CD14-positive monocyte (primary cell): Measurements from ENCODE around the gene HEXB. TPM values are rescaled to one million over a fixed set of nuclear protein-coding genes. Genes with fewer than 3 reads are reported as not detected.

Experiments
- DNase-seq, 3 donors: peaks; one replicate each; pipeline ENCODE4 v3.0.0-alpha.2; 2011 to 2022
- H2AFZ ChIP-seq: 2 replicates; pipeline ENCODE4 v1.6.0; 2012; ENCODE audit warnings: mild to moderate bottlenecking, low read depth, low read length, inconsistent platforms; ENCODE audit not compliant: insufficient read depth, poor library complexity, severe bottlenecking
- H3K27ac ChIP-seq, 2 donors: 1 replicate in 1 of 2; 2 replicates in 1 of 2; pipeline ENCODE4 v1.5.1; 2012 to 2013; ENCODE audit warnings: low read length in 2 of 2, control low read depth in 1 of 2, inconsistent platforms in 1 of 2, low read depth in 1 of 2, mild to moderate bottlenecking in 1 of 2
- H3K27me3 ChIP-seq, 2 donors: one replicate each; pipeline versions ENCODE4 v1.6.0 to v1.6.1; 2011 to 2013; ENCODE audit warnings: low read length in 2 of 2; ENCODE audit not compliant: control insufficient read depth in 2 of 2, insufficient read depth in 2 of 2
- H3K36me3 ChIP-seq, 2 donors: replicated peaks in 1 of 2; 1 replicate in 1 of 2; 2 replicates in 1 of 2; pipeline versions ENCODE4 v1.5.1 to v1.6.1; 2012 to 2013; ENCODE audit warnings: low read length in 2 of 2, control low read depth in 1 of 2, inconsistent platforms in 1 of 2, mild to moderate bottlenecking in 1 of 2; ENCODE audit not compliant: insufficient read depth in 2 of 2, control insufficient read depth in 1 of 2
- H3K4me1 ChIP-seq, 2 donors: 1 replicate in 1 of 2; 2 replicates in 1 of 2; pipeline versions ENCODE4 v1.5.1 to v1.6.1; 2012 to 2013; ENCODE audit warnings: low read length in 2 of 2, control low read depth in 1 of 2, inconsistent platforms in 1 of 2, mild to moderate bottlenecking in 1 of 2, moderate library complexity in 1 of 2; ENCODE audit not compliant: insufficient read depth in 2 of 2, control insufficient read depth in 1 of 2
- H3K4me2 ChIP-seq: replicated peaks from 2 replicates; pipeline ENCODE3; 2012; ENCODE audit warnings: low read length, moderate library complexity, mild to moderate bottlenecking; ENCODE audit not compliant: poor library complexity, severe bottlenecking; ENCODE audit errors: extremely low read depth
- H3K4me3 ChIP-seq, 3 experiments: fragments of 200-600 bp in 1 of 3; sonication (generic) in 1 of 3; replicated peaks in 1 of 3; 1 replicate in 2 of 3; 2 replicates in 1 of 3; pipeline ENCODE4 v1.5.1; 2011 to 2013; ENCODE audit warnings: low read length in 3 of 3, mild to moderate bottlenecking in 3 of 3, control low read depth in 2 of 3, low read depth in 2 of 3, inconsistent platforms in 1 of 3, moderate library complexity in 1 of 3
- H3K79me2 ChIP-seq: 2 replicates; pipeline ENCODE4 v1.6.0; 2012; ENCODE audit warnings: mild to moderate bottlenecking, control low read depth, inconsistent platforms, low read length, moderate library complexity; ENCODE audit not compliant: insufficient read depth
- H3K9ac ChIP-seq: 2 replicates; pipeline ENCODE4 v1.6.0; 2017; ENCODE audit warnings: low read length, mild to moderate bottlenecking; ENCODE audit not compliant: insufficient read depth, poor library complexity, severe bottlenecking
- H3K9me3 ChIP-seq, 2 donors: replicated peaks in 1 of 2; 1 replicate in 1 of 2; 2 replicates in 1 of 2; pipeline versions ENCODE4 v1.5.1 to v1.6.1; 2012 to 2013; ENCODE audit warnings: low read length in 2 of 2, control low read depth in 1 of 2; ENCODE audit not compliant: control insufficient read depth in 1 of 2, insufficient read depth in 1 of 2
- H4K20me1 ChIP-seq: 2 replicates; pipeline ENCODE4 v1.6.0; 2012; ENCODE audit warnings: mild to moderate bottlenecking, low read length, control low read depth, moderate library complexity; ENCODE audit not compliant: insufficient read depth
- H3K27ac Mint-ChIP-seq, 7 donors: one replicate each; pipeline ENCODE4 v1.8.0; 2020; ENCODE audit warnings: mild to moderate bottlenecking in 7 of 7, mixed read lengths in 7 of 7, moderate library complexity in 6 of 7, inconsistent platforms in 2 of 7
- H3K27me3 Mint-ChIP-seq, 3 donors: one replicate each; pipeline ENCODE4 v1.8.0; 2021 to 2022; ENCODE audit warnings: low read depth in 3 of 3, mild to moderate bottlenecking in 3 of 3, mixed read lengths in 3 of 3, moderate library complexity in 3 of 3, inconsistent platforms in 1 of 3
- H3K36me3 Mint-ChIP-seq, 2 donors: one replicate each; pipeline ENCODE4 v1.8.0; 2020; ENCODE audit warnings: mixed read lengths in 2 of 2, inconsistent platforms in 1 of 2, mild to moderate bottlenecking in 1 of 2
- H3K4me1 Mint-ChIP-seq: one replicate; pipeline ENCODE4 v1.8.0; 2020; ENCODE audit warnings: mild to moderate bottlenecking, mixed read lengths
- H3K4me3 Mint-ChIP-seq, 2 donors: one replicate each; pipeline ENCODE4 v1.8.0; 2020; ENCODE audit warnings: mild to moderate bottlenecking in 2 of 2, mixed read lengths in 2 of 2, moderate library complexity in 1 of 2
- H3K9me3 Mint-ChIP-seq, 7 donors: one replicate each; pipeline ENCODE4 v1.8.0; 2020 to 2022; ENCODE audit warnings: mixed read lengths in 7 of 7, mild to moderate bottlenecking in 6 of 7, moderate library complexity in 6 of 7, inconsistent platforms in 2 of 7
- CTCF ChIP-seq: fragments of 200-600 bp; IDR thresholded peaks from one replicate; pipeline ENCODE4 v1.8.0; 2022; ENCODE audit warnings: antibody characterized with exemption, mild to moderate bottlenecking
- WGBS: methylation state at CpG from one replicate; pipeline ENCODE4 v1.1.5; 2013; ENCODE audit warnings: missing lambda C conversion rate; ENCODE audit not compliant: insufficient coverage; 5-methylcytosine and 5-hydroxymethylcytosine counted together
- intact Hi-C, 2 donors: fragments of 100-400 bp; cut with micrococcal nuclease; formaldehyde crosslinking; loops; one replicate each; pipeline versions ENCODE4 v1.15.0 to v1.15.1; 2023
- polyA plus RNA-seq, 3 donors: library from polyadenylated mRNA; depleted of rRNA in 1 of 3; unstranded in 2 of 3; stranded (reverse) in 1 of 3; fragments of 300-500 nt in 2 of 3; fragments of >200 nt in 1 of 3; fragmentation: Illumina TruSeq in 2 of 3; gene quantifications; 1 replicate in 2 of 3; 2 replicates in 1 of 3; pipeline ENCODE4 v1.2.3, GENCODE V29; 2012 to 2021
- small RNA-seq: library from RNA; depleted of rRNA; stranded (forward); fragments of <200 nt; gene quantifications from one replicate; pipeline ENCODE3, GENCODE V24; 2012; ENCODE audit warnings: low read depth; ENCODE audit not compliant: insufficient read length

Gene HEXB
- polyA plus RNA-seq, 3 donors: 158 to 518 (median 470) TPM

DNA sequence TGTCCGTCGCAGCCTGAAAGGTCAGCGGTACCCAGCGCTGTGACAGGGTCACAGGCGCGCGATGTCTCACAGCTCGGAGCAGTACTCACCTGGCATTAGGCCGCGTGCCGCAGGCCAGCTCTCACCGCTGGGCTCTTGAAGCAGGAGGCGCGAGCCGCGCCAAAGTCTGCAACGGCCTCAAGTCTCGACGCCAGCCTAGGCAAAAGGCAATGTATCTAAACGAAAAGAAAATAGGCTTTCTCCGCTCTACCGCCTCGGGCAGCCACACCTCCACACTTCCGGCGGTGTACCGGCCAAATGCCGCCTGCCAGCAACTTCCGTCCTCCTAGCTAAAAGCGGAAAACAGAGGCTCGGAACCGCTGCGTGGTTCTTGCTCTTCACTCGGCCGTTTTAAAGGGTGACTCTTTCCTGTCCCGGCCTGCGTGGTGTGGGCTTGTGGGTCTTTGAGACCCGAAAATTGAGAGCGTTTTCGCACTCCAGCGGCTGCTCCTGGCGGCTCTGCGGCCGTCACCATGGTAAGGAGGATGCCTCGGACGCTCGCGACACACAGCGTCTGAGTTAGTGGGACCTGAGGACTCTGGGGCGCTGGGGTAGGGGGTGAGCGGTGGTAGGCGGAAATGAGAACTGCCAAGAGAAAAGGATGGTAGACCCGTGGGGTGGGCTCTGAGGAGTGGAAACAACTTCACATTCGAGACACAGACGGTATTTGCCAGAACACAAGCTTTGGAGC is 82.0 kb downstream of the HEXB start, which contains the start of the genes GFM2 and NSA2:
Gene GFM2, minus strand, starts transcription at position 269 of the 730 bp plus-strand sequence. CDS start 3,375 bp downstream, outside the sequence.
Gene NSA2, plus strand, starts transcription at position 401 of the 730 bp plus-strand sequence. Its CDS starts 112 bp downstream, at position 513.
- peaks cover 49% of the 10 kb centered on the region for H3K79me2 ChIP-seq
- no peaks in the 10 kb centered on the region for H3K27me3 ChIP-seq
- H3K4me1 Mint-ChIP-seq: peaks cover 19% of the 10 kb centered on the region
- peak within 1 kb of the TSS; percentile 99 to 100 for H3K4me3 Mint-ChIP-seq
- DNase-seq: peak; percentile 86 to 95 (median 88)
- peaks cover 38 to 57% of the 10 kb centered on the region in 2 donors for H3K36me3 ChIP-seq
- peak within 1 kb of the TSS; percentile 94 for H2AFZ ChIP-seq
- peak within 1 kb of the TSS; percentile 69 to 84 for H3K27ac ChIP-seq
- peaks cover 5% of the 10 kb centered on the region for H4K20me1 ChIP-seq
- peaks cover 17 to 29% of the 10 kb centered on the region in 2 donors for H3K4me1 ChIP-seq
- H3K9me3 Mint-ChIP-seq: peaks cover 0 to 3% (median 0%) of the 10 kb centered on the region in 7 donors
- peak within 1 kb of the TSS; percentile 98 for H3K4me2 ChIP-seq
- H3K4me3 ChIP-seq: peak within 1 kb of the TSS; percentile 76 to 95 (median 87)
- peak within 1 kb of the TSS; percentile 77 for H3K9ac ChIP-seq
- no peaks in the 10 kb centered on the region for H3K27me3 Mint-ChIP-seq
- no peaks in the 10 kb centered on the region for H3K9me3 ChIP-seq
- H3K36me3 Mint-ChIP-seq: peaks cover 36 to 42% of the 10 kb centered on the region in 2 donors
- peak within 1 kb of the TSS; percentile 94 to 99 (median 97) for H3K27ac Mint-ChIP-seq
- intact Hi-C loops: loop anchor here in 1 of 2 donors (2.0 to 5.0 kb wide), 2 partner anchors 80 to 1202 kb away; partner anchors contain the start of genes ANKRA2, HEXB and UTP15
- peak; percentile 9 for TF ChIP-seq CTCF
- under 1% methylated on average over 48 of the region's 54 CpGs for WGBS

DNA sequence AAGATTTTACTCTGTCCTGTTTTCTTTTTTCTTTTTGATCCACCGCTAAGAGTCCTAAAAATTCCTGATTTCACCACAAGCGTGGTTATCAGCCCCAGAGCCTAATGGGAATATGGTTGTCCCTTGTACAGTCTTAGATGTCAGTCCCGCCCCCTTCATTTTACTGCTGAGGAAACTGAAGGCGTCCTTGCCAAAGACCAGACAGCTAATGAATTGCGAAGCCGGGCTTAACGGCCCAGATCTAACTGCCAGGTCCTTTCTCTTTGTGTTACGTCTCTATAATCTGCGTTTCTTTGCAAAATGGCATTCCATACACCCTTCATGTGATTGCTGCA is 82.5 kb downstream of the HEXB start:
- Histone ChIP-seq H3K27ac (peak overlapping the region; percentile 69 to 84), H3K4me2 (peak overlapping the region; percentile 98), H4K20me1 (peaks cover 5% of the 10 kb centered on the region), H2AFZ (peak overlapping the region; percentile 94), H3K9me3 (no peaks in the 10 kb centered on the region), H3K36me3 (peaks cover 37 to 57% of the 10 kb centered on the region in 2 donors), H3K4me1 (peaks cover 17 to 29% of the 10 kb centered on the region in 2 donors), H3K4me3 (peak overlapping the region; percentile 76 to 95 (median 87)), H3K79me2 (peaks cover 48% of the 10 kb centered on the region), H3K27me3 (no peaks in the 10 kb centered on the region), H3K9ac (peak overlapping the region; percentile 77)
- H3K4me3 Mint-ChIP-seq: peak overlapping the region; percentile 99 to 100
- peaks cover 0 to 3% (median 0%) of the 10 kb centered on the region in 7 donors for H3K9me3 Mint-ChIP-seq
- no peaks in the 10 kb centered on the region for H3K27me3 Mint-ChIP-seq
- peak in 2 of 3 donors; percentile 5 to 7 for DNase-seq
- H3K36me3 Mint-ChIP-seq: peaks cover 33 to 42% of the 10 kb centered on the region in 2 donors
- 0% methylated on average over 3 of the region's 9 CpGs for WGBS
- peak overlapping the region; percentile 94 to 99 (median 97) for H3K27ac Mint-ChIP-seq
- intact Hi-C loops: loop anchor here in 1 of 2 donors (2.0 to 5.0 kb wide), 2 partner anchors 80 to 1203 kb away; partner anchors contain the start of genes ANKRA2, HEXB and UTP15
- no peak for TF ChIP-seq CTCF
- peaks cover 19% of the 10 kb centered on the region for H3K4me1 Mint-ChIP-seq

Small RNA genes within 50 kb of the gene (small RNA-seq; reads per million reads assigned to genes)
- gene RNU6-658P: not detected

Other genes starting within 250 kb of the HEXB start
- gene ENC1, start 44.5 kb upstream of the HEXB start, polyA plus RNA-seq: 1 to 10 TPM; 6.9 to 9.9 (median 9.6) TPM
- 10 to 100 TPM in 2 of 3 donors, 1 to 10 TPM in 1; 9.3 to 11.3 (median 10.6) TPM for gene GFM2, start 81.9 kb downstream of the HEXB start, polyA plus RNA-seq
- 10 to 100 TPM; 31.2 to 45.9 (median 37.5) TPM for gene NSA2, start 82.0 kb downstream of the HEXB start, polyA plus RNA-seq
- not detected for gene FAM169A, start 181.2 kb downstream of the HEXB start, polyA plus RNA-seq